HCT116 (cell line): ENCODE measurements around the gene PRKCD.

Experiments
- SIN3A ChIP-seq: IDR thresholded peaks from 2 replicates; pipeline ENCODE4 v1.6.1; 2012; ENCODE audit warnings: low read depth
- ZNF274 ChIP-seq: fragments of 200-500 bp; sonication (Bioruptor generic); IDR thresholded peaks from 2 replicates; pipeline ENCODE4 v1.6.1; 2014; ENCODE audit warnings: mild to moderate bottlenecking, low read depth, low read length, inconsistent platforms
- TF ChIP-seq, protein P1 (sequence below), 3 experiments: fragments of 200-600 bp in 1 of 3; sonication (generic) in 1 of 3; IDR thresholded peaks in 2 of 3; conservative IDR thresholded peaks in 1 of 3; 2 replicates each; pipeline ENCODE4 v1.5.1; 2012 to 2017; ENCODE audit warnings: low read depth in 2 of 3, low read length in 2 of 3, antibody characterized with exemption in 1 of 3, borderline replicate concordance in 1 of 3, control low read depth in 1 of 3, mild to moderate bottlenecking in 1 of 3, mixed read lengths in 1 of 3, mixed run types in 1 of 3, moderate library complexity in 1 of 3; ENCODE audit not compliant: insufficient read depth in 1 of 3
- TF ChIP-seq, protein P2 (sequence below): IDR thresholded peaks from 2 replicates; pipeline ENCODE4 v1.6.1; 2012
- TF ChIP-seq, protein P3 (sequence below): IDR thresholded peaks from 2 replicates; pipeline ENCODE4 v1.6.1; 2012; ENCODE audit warnings: low read depth

DNA sequence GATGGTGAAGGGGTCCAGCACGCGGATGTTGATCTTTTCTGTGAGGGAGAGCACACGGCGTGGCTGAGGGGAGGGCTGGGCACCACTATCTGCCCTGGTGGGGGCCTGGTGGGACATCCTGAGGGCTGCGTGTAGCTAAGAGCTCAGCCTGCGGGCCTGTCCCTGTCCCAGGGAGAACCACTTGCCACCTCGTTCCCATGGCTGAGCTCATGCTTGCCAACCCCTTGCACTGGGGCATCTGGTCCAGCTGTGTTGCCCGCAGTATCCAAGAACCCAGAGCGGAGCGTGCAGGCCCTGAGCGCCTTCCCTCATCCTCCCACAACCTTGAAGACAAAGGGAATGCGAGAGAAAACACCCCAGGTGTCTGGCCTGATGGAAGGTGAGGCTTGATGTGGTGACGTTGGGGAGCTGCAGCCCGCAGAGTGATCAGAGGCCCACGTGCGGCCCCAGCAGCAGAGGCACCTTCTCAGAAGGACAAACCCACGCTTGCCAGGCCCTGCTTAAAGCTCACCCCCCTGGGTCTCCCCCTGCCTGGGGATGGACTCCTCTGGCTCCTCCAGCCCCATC, 65.9 kb downstream of the PRKCD start:
- TF ChIP-seq, protein P1, sequence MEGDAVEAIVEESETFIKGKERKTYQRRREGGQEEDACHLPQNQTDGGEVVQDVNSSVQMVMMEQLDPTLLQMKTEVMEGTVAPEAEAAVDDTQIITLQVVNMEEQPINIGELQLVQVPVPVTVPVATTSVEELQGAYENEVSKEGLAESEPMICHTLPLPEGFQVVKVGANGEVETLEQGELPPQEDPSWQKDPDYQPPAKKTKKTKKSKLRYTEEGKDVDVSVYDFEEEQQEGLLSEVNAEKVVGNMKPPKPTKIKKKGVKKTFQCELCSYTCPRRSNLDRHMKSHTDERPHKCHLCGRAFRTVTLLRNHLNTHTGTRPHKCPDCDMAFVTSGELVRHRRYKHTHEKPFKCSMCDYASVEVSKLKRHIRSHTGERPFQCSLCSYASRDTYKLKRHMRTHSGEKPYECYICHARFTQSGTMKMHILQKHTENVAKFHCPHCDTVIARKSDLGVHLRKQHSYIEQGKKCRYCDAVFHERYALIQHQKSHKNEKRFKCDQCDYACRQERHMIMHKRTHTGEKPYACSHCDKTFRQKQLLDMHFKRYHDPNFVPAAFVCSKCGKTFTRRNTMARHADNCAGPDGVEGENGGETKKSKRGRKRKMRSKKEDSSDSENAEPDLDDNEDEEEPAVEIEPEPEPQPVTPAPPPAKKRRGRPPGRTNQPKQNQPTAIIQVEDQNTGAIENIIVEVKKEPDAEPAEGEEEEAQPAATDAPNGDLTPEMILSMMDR (IDR thresholded peaks at IDR 0.05 in 2 of 3, conservative IDR thresholded peaks at IDR 0.05 in 1 of 3; ENCODE audit: borderline replicate concordance in 1 of 3, insufficient read depth in 1 of 3, low read depth in 2 of 3, low read length in 2 of 3): no peak
- TF ChIP-seq, protein P2, sequence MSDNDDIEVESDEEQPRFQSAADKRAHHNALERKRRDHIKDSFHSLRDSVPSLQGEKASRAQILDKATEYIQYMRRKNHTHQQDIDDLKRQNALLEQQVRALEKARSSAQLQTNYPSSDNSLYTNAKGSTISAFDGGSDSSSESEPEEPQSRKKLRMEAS: no peak
- TF ChIP-seq, protein P3, sequence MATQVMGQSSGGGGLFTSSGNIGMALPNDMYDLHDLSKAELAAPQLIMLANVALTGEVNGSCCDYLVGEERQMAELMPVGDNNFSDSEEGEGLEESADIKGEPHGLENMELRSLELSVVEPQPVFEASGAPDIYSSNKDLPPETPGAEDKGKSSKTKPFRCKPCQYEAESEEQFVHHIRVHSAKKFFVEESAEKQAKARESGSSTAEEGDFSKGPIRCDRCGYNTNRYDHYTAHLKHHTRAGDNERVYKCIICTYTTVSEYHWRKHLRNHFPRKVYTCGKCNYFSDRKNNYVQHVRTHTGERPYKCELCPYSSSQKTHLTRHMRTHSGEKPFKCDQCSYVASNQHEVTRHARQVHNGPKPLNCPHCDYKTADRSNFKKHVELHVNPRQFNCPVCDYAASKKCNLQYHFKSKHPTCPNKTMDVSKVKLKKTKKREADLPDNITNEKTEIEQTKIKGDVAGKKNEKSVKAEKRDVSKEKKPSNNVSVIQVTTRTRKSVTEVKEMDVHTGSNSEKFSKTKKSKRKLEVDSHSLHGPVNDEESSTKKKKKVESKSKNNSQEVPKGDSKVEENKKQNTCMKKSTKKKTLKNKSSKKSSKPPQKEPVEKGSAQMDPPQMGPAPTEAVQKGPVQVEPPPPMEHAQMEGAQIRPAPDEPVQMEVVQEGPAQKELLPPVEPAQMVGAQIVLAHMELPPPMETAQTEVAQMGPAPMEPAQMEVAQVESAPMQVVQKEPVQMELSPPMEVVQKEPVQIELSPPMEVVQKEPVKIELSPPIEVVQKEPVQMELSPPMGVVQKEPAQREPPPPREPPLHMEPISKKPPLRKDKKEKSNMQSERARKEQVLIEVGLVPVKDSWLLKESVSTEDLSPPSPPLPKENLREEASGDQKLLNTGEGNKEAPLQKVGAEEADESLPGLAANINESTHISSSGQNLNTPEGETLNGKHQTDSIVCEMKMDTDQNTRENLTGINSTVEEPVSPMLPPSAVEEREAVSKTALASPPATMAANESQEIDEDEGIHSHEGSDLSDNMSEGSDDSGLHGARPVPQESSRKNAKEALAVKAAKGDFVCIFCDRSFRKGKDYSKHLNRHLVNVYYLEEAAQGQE: no peak
- TF ChIP-seq SIN3A (no peak), ZNF274 (no peak)
